IPS DF 19.7 (cell line): ENCODE results near the gene ASB4.
A peak's percentile ranks its signal among the peaks of the same experiment; 100 is the strongest.
"Not testable (repeated sequence)": the region's sequence is repeated elsewhere in the genome, so short reads cannot be mapped to it uniquely, and the experiment has no call there.

Source experiments
- DNase-seq: peaks from one replicate; pipeline ENCODE4 v3.0.0-alpha.2; 2013; ENCODE audit warnings: low read depth, low spot score

The ASB4 gene

DNA sequence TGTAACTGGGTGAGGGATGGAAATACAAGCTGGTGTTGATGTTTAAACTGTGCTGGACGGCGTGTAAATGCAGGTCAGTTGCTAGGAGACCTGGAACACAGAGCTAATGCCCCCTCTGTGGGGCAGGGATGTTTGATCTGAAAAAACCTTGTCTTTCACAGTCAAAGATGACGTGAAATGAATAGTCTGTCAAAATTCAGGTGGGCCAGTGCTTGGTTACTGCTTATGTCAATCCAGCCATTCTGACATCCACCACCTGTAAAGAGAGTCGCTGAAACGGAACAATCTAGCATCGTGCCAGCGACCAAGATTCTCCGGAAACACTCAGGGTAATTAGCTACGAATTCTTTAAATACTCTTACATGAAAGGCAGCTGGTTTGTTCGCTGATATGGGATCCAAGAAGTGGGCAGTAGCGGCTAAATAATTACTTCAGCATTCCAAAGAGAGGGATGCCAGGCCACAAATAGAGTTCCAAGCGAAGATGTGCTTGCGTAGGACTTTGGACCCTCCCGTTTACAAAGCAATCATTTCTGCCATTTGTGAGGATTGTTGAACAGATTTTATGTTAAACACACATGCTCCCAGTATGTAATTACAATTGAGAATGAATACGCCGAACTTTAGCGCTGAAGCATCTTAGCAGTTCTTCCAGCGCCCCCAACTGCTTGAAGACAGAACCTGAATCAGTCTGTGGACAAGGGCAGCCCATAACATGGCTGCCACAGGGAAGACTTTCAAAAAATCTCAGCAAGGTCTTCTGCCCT is 7.3 kb upstream of the ASB4 start:
- DNase-seq = peak; percentile 33

DNA sequence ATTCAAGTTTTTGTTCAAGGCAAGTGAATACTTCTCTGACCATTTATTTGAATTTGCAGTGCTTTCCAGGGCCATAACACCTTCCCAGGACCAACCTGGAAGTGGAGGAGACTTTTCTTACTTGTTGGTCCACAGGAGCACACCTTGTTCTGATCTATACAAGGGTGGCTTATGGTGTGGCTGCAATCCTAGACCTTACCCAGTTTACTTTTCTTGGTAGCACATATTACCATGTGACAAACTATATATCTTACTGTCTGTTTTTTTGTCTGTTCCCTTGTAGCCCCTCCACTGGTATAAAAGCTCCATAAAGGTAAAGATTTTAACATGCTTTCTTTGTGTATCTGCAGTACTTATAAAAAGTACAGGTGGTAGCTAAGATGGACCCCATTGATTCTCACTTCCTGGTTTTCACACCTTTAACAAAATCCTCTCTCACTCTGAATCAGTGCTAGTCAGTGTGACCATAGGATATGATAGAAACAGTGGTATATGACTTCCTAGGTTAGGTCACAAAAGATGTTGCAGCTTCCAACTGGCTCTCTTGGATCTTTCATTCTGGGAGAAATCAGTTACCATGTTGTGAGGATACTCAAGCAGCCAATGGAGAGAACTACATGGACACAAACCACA is 5.6 kb upstream of the ASB4 start:
- DNase-seq = no peak

DNA sequence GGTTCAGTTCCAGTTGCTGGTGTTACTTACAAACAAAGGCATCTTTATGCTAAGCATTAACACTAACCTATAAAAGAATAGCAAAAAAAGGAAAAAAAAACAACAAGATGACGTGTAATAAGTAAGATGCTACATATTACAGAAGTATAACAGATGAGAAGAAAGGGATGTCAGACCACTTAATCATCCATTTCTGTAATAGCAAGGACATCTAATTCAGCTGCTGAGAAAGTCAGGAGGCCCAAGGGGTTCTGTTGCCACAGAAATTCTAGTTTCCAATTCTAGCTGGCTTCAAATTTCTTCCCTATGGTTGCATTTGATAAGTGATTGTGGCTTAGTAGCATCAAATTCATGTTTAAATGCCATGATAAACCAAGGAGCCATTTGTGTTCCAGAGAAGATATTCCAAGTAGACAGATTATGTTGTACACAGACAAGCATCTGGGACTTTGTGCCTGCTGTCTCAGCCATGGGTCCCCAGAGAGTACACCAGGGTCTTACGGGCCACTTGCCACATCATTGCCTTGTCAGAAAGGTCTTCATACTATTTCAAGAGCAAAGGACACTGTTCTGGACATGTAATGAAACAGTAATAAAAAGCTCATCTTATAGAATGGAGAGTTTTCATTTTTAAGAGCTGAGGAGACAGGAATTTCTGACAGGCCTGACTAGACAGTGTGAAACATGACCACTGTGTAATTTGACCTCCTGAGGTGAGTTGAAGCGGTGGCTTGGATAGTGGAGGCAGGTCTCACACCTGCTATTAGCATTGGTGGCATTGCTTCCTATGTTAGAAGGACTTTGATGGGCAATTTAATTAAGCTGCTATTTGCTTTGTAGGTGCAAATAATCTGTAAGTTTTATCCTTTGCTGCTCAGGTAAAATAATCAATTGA is 4.2 kb upstream of the ASB4 start:
- no peak for DNase-seq

DNA sequence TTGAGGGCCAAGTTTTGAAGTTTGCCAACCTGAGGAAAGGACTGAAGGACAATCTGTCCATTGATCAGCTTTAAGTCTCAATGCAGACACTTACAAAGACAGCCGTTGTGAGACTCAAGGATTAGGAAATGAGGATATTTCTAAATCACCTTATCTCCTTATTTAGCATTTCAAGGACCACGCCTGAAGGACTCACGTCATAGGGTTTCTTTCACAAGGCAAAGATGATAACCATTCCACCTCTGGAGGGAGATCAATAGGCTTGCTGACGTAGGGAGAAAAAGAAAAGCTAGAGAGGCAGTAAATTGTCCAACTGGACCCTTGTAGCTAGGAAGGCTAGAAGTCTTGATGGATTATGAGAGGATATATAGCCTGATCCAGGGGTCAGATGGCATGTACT is 3.3 kb upstream of the ASB4 start:
- DNase-seq = no peak

DNA sequence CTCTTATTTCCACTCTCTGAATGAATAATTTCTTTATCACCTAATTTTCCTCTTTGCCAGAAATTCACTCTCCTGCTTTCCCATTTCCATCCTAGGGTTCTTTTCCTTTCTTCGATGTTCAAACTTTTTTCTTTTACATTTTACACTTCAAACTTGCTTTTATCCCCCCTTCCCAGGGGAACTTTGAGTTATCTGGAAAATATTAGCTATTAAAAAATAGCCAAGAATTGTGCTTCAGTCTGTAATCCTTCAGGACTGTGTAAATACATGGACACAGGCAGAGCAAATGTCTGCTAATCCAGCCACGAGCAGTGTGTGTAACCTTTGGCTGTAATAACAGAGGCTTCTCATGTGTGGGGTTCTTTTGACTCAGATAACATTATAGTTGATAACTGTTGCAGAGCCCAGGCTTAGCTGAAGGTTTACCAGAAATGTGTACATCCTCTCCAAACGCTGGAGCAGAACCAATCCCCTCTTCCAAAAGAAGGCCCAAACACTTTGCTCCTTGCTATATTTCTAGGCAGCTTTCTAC is 4.6 kb downstream of the ASB4 start:
- DNase-seq = no peak

DNA sequence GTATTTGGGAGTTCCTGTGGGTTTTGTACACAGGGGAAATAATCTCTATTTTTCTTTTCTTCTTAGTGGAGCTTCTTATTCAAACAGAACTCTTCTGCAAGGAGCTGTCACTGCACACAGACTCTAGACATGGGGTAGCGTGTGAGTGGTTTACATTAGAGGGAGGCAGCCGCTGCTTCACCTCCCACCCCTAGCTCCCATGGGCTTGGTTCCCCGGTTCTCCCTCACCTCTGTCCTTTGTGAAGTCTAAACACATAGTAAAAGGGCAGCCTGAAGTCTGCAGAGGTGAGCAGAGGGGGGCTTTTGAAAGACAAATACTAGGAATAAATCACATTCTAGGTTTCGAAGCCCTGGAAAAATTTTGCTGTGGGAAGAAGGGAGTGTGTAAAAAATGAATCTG is 5.5 kb downstream of the ASB4 start:
- DNase-seq = no peak

DNA sequence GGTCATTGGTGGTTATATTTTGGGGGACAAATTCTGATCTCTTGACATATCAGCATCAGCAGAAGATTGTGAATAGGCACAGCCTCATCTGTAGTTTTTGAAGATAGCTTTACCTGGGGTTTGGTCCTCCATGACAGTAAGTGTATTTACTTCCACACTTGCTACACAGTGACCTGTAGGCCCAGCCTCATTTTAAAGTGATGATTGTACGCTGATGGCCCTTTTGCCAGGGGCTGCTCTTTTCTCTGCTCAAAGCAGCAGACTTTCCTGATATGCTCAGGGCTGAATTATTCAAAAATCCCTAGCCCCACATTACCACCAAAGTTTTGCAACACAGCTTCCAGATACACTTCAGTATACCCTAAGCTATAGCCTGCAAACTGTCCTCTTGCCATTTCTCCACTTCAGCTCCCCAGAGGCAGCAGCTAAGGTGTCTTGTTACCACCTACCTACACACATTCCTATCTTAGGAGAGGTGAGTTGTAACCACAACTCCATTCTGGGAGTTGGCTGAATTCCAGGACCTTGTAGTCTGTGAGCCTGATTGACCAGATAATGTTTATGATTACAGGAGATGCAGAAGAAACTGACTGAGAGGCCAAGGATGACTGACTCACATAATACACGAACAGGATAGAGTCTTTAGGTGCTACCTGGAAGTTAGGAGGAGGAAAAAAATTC is 6.0 kb downstream of the ASB4 start:
- peak; percentile 33 for DNase-seq

DNA sequence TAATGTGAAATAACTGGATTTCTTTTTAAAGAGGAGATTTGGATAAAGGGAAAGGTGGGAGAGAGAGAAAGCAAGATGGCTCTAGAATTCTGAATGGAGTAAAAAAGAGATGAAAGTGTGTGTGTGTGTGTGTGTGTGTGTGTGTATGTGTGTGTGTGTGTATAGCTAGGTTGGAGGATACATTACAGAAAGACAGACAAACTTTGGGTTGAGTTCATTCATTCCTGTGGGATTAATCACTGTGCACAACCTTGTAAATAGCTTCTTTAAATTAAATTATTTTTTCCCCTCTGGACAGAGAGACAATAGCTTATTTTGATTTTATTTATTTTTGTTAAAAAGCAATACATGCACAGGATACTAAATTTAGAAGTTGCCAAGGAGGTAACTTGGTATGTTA is 7.5 kb downstream of the ASB4 start:
- DNase-seq = no peak

DNA sequence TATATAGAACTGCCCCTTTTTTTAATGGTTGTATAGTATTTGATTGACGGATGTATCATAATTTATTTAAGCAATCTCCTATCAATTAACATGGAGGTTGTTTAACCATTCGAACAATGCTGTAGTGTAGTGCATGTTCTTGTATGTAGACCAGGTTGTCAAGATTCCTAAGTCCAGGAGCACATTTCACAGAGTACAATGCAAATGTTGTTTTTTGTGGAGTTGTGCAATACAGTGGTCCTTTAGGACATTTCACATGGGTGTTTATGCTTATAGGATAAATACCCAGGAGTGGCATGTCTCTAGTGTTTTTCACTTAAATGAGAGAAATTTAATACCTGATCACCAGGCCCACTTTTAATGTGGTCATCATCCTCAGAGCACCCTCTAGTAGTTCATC is 8.1 kb downstream of the ASB4 start:
- DNase-seq = no peak

DNA sequence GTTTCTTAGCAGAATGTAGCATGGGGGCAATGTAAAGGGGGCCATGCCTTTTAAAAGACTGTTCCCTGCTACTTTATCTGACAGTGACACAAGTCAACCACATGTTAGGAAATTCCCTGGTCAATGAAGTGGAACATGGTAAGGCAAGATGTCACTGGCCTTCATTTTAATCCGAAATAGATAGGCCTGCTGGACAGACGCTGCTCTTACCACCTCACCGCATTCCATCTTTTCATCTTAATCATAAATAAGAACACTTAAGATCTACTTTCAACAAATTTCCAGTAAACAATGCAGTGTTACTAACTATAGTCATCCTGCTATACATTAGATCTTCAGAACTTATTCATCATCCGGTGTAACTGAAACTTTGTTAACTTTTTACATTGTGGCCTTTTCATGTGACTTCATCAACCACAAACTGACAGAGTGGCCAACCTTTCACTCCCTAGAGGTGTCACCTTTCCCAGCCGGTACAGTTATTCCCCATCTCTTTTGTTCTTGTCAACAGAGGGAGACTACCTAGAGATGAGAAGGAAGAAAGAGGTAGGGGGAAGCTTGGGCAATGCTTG is 15.6 kb downstream of the ASB4 start:
- DNase-seq = no peak

DNA sequence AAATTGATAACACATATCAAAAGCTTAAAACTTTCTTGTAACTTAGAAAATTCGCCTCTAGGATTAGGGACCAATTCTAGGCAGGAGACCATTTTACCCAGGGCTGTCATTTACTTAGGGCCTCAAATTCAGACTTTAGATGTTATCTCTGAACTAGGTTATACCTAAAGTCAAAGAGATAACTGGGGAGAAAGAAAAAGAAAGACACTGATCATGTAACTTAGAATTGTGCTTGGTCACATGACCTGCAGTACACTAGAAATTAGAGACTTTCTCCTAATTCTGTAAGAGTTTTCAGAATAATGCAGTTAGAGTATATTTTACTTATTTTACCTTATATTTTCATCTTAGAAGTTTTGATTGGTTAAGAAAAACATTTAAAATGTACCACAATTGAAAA is 16.7 kb downstream of the ASB4 start:
- no peak for DNase-seq

DNA sequence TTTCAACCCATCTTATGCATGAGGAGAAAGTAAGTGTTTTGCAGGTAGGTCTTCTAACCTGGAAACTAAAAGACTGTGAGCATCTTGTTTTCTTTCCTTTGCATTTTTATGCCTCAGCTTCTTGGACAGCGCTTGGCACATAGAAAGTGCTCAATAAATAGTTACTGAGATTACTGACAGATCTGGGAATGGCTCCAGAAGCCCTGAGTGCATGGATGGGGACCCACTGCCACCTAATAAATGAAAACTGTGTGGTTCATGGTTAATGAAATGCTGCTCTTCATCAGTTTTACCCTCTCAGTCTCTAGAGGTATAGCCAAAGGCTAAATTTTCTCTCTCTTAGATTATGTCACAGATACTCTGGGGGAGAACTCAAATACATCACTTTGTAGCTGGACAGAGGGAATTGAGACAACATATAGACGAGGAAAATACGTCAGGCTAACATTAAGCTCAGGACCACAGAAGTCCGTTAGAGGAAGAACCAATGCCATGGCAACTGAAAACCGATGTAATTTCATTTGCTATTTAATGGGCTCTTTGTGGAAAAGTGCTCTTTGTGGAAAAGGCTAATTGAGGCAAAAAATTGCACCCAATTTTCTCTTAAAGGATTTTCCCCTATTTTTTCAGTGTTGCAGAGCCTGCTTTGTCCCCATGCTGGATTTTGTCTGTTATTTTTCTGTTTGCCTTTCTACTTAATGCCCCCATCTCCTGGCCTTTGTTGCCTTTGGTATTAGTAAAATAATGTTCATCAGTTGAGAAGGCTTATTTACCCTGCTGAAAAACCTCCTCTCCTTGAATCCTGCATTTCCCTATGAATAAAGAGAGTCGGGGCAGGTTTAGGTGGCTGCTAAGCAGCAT is 17.8 kb downstream of the ASB4 start:
- DNase-seq = no peak

DNA sequence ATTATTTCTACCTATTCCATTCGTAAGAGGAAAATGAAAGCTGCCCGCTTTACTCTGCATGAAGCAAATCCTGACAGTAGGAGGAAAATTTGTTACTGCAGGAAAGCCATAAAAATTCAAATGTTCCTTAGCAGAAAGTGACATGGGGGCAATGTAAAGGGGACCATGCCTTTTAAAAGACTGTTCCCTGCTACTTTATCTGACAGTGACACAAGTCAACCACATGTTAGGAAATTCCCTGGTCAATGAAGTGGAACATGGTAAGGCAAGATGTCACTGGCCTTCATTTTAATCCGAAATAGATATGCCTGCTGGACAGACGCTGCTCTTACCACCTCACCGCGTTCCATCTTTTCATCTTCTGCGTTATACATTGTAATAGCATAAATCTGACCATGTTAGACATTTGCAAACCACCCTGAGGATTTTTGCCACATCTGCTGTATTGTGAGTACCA is 18.4 kb downstream of the ASB4 start:
- not testable (repeated sequence) for DNase-seq

DNA sequence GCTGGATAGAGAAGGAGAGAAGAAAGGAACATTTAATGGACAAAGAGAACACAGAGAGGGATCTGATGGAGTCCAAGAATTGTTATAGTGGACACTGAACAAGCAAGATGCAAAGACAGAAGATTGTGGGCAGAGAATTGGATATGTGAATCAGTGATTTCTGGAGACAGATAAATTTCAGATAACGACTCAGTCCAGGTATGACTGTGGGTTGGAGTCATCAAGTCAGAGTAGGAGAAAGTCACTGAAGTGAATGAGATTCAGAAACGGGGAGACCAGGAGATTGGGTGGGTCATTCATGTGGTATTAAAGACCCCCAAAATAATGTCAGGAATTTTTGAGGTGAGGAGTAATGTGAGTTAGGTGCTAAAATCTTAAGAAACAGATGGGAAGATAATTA is 23.0 kb downstream of the ASB4 start:
- DNase-seq = no peak

DNA sequence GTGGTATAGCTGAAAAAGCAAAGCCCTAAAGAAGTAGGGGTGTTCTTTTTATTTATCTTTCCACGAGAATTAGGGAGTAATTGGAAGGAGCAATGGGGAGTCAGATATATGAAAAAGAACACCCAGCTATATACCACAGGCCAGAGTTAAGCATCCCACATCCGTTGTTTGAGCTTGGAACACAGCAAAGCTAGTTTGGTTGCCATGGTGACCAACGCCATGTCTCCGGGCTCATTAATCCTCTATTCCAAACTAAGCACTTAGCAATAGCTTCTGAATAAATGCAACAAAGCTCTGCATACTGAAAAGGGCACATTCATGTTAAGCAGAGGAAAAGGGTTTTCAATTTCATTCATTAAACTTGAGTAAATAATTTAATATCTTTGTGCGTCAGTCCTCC is 23.5 kb downstream of the ASB4 start:
- peak; percentile 30 for DNase-seq

DNA sequence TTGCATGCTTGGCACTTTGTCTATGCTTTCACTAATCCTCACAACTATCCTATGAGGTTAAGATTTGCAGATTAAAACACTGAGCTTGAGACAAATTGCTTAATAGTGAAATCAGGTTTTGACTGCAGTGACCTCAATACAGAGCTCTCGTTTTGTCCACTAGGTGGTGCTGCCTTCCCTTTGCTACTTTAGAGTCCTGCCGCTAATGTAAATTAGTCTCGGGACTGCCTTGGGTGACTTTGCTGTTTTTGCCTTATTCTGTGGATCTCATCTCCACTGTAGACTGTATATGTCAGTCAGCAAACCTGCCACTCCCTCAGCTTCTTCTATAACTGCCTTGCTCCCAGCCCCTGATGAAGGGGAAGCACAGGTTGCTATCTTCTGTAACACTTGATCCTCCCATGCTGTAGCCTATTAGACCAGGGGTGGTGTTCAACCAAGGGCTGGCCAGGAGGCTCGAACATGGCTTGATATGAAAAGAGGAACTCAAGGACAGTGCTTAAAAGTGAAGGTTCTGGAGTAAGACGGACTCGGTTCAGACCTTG is 26.0 kb downstream of the ASB4 start:
- peak; percentile 52 for DNase-seq

DNA sequence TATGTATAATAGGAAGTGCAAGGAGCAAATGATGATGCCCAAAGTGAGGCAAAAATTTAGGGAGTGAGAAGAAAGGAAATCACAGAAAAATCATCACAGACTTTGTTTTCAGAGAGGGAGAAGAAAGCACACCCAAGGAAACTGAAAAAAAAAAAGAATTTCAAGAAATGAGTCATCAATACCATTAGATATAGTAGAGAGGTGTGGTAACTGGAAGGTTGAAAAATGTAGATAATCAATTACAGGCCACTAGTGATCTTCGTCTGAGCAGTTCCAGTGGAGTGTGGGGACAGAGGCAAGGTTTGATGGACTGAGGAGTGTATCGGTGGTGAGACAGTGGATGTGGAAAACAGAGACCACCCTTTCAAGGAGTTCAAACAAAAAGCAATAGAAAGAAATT is 31.7 kb downstream of the ASB4 start:
- DNase-seq = no peak

DNA sequence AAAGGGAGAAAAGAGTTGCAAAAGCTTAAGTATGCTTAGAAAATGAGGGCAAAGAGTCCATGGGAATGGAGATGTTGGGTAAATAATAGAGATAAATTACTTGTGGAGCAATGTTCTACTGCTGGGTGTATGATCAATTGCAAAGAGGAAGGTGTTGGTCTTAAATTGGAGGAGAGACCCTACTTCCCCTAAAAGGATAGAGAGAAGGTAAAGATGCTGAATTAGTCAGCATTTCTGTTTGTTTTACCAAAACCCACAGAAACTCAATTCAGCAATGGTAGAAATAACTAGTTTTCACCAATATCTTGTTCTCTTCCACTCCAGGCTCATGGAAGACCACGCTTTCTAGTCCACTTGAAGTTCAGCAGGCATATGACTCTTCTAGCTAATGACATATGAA is 32.1 kb downstream of the ASB4 start:
- DNase-seq = no peak

DNA sequence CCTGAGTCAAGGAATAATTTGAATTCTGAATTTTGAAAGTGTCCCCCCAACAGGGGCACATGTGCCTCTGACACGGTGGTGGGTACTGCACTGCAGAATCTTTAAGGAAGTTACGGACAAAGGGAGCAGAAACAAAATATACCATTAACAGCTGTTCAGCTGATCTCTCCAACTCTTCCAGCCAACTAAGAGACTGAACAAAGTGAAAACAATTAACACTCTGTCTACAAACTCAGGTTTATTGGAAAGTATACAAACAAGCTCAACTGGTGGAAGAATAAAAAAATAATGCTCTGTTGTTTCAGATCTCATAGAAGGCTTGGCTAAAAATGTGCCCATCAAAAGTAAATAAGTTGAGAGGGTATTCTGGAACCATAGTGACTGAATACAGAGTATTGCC is 34.4 kb downstream of the ASB4 start:
- no peak for DNase-seq

DNA sequence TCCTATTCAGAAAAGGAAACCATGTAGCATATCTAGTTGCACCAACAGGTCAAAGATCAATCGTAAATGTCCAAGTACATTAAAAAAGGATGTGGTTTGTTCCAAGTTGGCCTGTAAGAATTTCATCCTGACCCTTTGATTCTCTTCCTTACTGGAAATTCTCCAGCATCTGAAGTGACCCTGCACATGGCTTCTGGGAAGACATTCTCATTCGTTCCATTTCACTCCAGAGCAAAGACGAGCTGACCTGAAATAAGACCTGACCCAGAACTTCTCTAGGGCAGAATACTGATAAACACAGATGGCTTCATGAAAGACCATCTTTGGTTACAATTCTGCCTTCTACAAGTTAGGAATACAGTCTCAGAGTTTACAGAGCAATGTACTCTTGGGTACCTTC is 39.8 kb downstream of the ASB4 start:
- DNase-seq = no peak
